Left colon (tissue), 2 donors: ENCODE data around the gene RPS6KL1. TPM values are rescaled to one million over a fixed set of nuclear protein-coding genes. Genes with fewer than 3 reads are reported as not detected.

ENCODE experiments used
- ATAC-seq: fragments of 200-7000 bp; cut with Tn5 transposase; one replicate; pipeline ENCODE4 v1.9.1; 2020; ENCODE audit warnings: mild to moderate bottlenecking, moderate library complexity
- DNase-seq, 2 donors: peaks; one replicate each; pipeline ENCODE4 v3.0.0-alpha.2; 2020
- intact Hi-C, 2 donors: fragments of 100-400 bp; cut with DNase I in 1 of 2; cut with micrococcal nuclease in 1 of 2; formaldehyde crosslinking; loops; one replicate each; pipeline versions ENCODE4 v1.11.2 to v1.14.0; 2022; cut with DNase I, micrococcal nuclease
- total RNA-seq, 2 donors: library from RNA; stranded (reverse); fragmentation: NEBNext Ultra II Directional; extraction: Animal tissue kit (Norgen Biotek cat#: 25700); gene quantifications; one replicate each; pipeline ENCODE4 v1.2.1, GENCODE V29; 2021
- donor health status: DM: no; HTN: no; CAD: no.
- donor health status: DM: yes; HTN: yes; CAD: no.

The RPS6KL1 gene
- total RNA-seq, 2 donors from 2014 or later: 9.7 to 13.3 TPM

DNA sequence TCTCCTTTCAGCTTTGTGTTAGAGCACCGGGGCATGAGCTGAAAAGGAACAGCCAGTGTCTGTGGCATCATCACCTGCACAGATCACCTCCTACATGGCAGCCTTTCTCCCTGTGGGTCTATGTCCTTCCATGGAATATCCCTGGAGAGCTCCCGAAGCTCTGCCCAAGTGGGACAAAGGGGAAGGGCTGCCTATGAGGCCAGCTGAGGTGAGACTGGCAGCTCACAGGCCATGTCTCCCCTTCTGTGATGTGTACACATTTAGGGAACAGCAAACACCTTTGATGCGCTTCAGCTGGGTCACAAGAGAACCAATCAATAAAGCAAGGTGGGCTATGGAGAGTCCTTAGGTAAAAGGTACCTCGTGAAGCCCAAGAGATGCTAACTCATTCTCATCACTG, 51.2 kb downstream of the RPS6KL1 start:
- intact Hi-C loops: no loop called here
- ATAC-seq: no peak
- no peak for DNase-seq

DNA sequence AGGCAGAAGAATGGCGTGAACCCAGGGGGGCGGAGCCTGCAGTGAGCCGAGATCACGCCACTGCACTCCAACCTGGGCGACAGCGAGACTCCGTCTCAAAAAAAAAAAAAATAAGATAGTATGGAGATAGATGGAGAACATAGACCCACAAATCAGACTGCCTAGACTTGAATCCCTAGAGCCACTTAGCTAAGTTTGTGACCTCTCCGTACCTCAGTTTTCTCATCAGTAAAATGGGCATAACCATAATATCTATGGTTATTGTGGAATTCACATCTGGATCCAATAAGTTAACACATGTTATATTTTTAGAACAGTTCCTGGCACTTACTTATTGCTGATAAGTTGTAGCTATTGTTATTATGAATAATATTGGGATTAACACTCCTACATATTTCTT, 54.3 kb downstream of the RPS6KL1 start:
- intact Hi-C loops: no loop called here
- DNase-seq (no peak), ATAC-seq (no peak)

DNA sequence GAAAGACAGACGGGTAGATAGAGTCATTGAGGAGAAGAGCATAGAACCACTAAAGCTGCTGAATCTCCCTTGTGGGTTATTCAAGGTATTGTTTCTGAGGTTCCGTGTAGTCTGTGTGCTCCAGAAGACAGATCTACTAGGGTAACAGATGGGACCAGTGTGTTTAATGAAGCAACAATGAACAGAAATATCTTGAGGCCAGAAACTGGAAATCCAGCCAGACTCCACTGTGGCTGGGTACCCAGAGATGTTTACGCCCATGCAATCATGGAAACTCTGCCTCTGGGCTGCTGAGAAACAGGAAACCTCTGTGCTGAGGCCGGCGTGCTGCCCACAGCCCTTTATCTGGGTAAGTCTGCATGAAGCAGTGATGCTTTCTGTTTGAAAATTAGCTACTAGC, 55.4 kb downstream of the RPS6KL1 start:
- intact Hi-C loops: no loop called here
- ATAC-seq: no peak
- DNase-seq: no peak

DNA sequence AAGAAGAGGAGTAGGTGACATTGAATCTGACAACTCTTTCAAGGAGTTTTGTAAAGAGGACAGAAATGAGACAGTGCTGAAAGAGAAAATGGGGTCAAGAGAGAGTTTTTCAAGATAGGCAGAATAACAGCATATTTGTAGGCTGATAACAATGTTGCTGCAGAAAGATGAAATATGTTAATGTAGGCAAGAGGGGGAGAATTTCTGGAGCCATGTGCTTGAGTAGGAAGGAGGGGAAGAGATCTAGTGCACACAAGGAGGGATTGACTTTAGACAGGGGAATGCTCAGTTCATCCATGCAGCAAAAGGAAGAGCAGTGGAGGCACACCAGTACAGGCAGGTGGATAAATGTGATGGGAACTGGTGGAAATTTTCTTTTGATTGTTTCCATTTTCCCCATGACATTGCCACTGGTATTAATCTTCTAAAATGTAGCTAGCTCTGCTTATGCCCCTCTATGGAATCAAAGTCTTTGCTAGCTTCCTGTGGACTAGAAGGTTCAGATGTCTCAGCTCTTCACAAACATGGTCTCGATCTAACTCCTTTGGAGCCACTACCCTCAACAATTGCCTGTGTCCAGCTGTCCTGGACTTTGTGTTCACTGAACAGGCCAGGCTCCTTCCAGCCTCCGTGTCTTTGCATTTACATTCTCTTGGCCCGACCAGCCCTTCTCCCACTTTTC, 56.2 kb downstream of the RPS6KL1 start:
- intact Hi-C loops: no loop called here
- ATAC-seq (no peak), DNase-seq (no peak)

DNA sequence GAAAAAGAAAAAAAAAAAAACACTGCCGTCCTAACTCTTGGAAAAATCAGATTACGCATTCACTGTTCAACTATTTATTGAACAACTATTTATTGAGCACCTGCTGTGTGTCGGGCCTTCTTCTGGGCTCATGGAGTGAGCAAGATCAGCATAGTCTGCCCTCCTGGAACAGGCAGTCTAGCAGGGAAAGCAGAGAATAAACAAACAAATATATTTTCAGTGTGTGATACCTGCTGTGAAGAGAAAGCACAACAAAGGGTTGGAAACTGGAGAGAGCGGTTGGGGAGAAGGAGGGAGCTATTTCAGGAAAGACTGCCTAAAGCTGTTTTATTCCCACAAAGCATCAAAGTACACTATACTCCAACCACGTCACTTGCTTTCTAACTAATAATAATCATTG, 57.9 kb downstream of the RPS6KL1 start:
- DNase-seq (no peak), ATAC-seq (no peak)
- intact Hi-C loops: no loop called here

DNA sequence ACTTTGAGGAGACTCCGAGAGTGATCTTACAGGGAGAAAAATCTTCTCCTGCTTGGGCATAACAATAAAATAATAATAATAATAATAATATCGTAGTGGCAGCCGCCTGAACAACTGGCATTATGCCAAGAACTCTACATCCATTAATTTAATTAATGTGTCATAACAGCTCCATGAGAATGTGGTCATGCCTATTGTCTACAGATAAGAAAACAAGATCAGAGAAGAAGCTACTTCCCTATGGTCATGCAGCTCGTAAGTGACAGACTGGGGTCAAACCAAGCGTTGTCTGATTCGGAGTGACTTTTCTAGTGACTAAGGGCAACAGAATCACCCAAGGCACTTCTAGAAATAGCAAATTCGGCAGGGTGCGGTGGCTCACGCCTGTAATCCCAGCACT, 58.9 kb downstream of the RPS6KL1 start:
- ATAC-seq: no peak
- intact Hi-C loops: loop anchor here (5.0 kb wide), 1 partner anchor 43 kb away; no protein-coding TSS in a partner anchor

DNA sequence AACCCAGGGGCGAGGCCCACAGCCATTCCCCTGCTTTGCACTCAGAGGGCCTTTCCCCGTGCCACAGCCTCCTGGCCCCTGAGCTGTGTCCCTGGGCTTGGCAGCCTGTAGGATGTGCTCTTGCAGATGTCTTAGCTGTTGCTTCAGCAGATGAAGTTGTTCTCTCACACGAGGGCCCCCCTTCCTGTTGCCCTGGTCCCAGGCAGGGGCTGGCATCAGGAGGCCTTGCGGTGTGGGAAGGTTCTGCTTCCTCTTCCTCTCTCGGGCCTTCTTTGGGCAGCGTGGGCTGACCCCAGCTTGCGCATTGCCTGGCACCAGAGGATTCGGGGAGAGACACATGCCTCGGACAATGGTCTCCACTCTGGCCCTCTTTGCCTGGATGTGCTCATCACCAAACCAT, 59.8 kb downstream of the RPS6KL1 start:
- ATAC-seq: no peak
- intact Hi-C loops: loop anchor here (5.0 kb wide), 1 partner anchor 44 kb away; no protein-coding TSS in a partner anchor

More for the DNA sequence above, 58.9 kb downstream of the RPS6KL1 start:
- DNase-seq: no peak

DNA sequence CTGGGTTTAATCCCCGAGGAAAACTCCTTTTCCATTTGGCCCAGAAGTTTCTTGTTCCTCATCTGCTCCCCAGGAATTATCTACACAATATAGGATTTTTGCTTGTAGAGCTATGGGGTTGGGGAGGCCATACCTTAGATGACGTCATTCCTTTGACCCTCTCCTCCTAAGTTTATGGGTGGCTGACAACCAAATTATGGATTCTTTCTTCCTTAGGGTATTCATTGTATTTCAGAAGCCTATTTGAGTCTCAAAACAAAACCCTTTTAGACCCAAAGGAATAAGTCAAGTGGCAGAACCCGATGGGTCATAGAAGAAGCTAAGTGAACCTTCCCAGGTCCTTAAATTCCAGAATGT, 61.3 kb downstream of the RPS6KL1 start:
- no peak for DNase-seq
- intact Hi-C loops: loop anchor here (5.0 kb wide), 1 partner anchor 46 kb away; no protein-coding TSS in a partner anchor
- no peak for ATAC-seq

More for the DNA sequence above, 59.8 kb downstream of the RPS6KL1 start:
- DNase-seq: no peak

DNA sequence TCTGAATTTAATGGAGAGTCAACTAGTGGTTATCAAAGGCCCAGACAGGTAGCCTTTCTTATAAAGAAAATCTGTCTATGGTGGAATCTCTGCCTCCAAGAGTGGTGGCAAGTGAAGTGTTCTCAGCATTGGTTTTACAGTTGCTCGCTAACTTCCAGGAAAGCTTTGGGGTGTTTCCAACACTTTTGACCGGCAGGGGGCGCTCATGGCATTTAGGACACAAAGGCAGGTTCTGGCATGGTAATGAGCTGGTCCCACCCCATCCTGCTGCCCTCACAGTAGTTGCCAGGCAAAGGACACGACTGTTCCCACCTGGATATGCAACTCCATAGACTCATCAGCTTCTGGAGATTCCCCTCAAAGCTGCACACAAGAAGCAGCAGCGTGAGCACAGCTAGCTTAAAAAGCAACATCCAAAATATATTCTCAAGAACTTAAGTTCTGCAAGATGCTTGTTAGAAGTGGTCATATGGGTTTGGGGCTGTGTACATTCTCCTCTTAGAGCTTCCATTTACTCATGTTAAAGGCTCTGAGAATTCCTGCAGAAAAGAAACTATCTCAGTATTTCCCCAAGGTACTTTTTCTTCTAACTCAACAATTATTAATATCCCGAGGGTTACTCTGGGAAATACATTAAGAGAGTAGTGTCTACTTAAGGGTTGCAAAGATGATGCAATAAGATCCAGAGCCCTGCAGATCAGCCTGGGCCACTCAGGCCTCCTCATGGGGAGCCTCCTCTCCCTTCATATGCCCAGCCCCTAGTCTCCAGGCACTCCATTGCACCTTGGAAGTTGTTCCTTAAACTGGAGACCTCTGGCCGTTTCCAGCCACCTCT, 61.9 kb downstream of the RPS6KL1 start:
- ATAC-seq (peak; percentile 91), DNase-seq (peak; percentile 78 to 97)
- intact Hi-C loops: loop anchor here (5.0 kb wide), 1 partner anchor 46 kb away; no protein-coding TSS in a partner anchor

DNA sequence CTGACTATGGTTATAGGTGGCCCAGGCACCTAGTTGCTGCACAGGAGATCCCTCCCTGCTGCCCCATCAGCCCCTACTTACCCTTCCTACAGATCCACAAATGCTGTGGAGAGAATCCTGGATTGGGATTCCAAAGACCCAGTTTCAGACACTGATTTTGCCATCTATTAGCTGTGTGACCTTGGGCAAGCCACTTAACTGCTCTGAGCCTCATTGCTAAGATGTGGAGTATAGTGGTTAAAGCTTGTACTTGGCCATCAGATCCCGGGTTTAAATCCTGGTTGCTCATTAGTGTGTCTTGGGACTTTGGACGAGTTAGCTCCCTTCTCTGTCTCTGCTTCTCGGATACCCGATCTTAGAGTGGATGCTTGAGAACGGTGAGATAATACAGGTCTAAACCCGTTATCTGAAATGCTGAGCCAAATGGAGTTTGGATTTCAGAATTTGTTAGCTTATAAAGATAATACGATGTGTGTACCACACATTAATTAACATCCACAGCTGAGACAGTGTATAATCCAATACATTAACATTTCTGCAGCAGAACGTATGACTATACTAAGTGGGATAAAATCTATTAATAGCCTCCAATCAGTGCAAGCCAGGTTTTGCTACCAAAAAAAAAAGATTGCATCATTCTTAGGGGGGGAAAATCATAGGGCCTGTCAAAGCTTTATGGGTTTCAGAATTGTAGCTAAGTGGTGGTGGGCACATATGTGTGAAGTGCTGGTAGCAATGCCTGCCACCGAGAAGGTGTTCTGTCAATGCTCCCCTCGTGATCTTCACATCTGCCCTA, 63.1 kb downstream of the RPS6KL1 start:
- intact Hi-C loops: loop anchor here (5.0 kb wide), 1 partner anchor 47 kb away; no protein-coding TSS in a partner anchor
- DNase-seq: no peak
- ATAC-seq: no peak

DNA sequence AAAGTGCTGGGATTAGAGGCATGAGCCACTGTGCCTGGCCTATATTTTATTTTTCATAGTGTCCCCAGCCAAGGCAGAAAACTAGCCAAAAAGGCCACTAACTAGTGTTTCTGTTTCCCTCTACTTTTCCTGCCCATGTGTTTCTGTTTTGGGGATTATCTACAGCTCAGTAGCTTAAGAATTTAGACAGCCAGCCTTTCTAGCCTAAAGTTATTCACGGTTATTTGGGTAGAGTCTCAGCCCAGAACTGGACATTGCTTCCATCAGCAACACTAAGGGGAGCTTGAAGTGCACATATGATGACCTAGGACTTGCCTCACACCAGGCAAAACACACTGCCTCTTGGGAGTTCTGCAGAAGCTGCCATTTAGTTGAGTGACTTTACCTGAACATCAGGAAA, 65.0 kb downstream of the RPS6KL1 start:
- ATAC-seq: no peak
- intact Hi-C loops: no loop called here

DNA sequence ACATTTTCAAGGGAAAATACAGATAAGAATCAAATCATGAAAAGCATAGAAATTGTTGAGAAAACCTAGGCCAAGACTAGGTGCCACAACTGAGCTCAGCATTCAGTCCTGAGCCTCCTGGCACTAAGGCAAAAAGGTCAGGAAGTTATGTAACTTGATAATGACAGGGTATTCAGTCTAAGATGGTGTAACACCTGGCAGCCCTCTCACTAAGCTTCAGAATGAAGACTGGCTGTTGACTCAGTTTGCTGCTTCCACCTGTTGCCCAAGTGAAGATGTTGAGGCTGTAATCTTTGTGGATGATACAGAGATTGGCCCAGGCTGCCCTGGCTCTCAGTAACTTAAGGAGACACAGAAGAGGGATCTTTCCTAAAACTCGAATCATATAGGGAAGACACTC, 66.7 kb downstream of the RPS6KL1 start:
- ATAC-seq: no peak
- intact Hi-C loops: no loop called here
- no peak for DNase-seq

More for the DNA sequence above, 65.0 kb downstream of the RPS6KL1 start:
- no peak for DNase-seq

DNA sequence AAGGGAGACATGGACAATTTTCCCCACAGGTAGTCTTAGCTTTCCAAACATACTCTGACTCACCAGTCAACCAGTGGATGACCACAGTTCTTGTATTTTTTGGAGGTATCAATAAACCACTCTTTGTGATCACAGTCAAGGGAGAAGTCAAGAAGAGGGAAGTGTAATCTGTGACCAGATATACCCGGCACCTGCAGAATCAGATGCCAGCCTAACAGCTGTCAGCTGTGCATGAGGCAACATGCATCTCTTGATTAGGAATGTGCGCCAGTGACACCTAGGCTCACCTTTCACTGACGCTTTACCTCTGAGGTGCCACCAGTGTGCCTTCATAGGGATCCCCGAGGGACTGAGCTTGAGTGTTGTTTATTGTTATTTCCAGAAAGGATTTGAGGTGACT, 67.1 kb downstream of the RPS6KL1 start:
- DNase-seq (no peak), ATAC-seq (no peak)
- intact Hi-C loops: no loop called here

DNA sequence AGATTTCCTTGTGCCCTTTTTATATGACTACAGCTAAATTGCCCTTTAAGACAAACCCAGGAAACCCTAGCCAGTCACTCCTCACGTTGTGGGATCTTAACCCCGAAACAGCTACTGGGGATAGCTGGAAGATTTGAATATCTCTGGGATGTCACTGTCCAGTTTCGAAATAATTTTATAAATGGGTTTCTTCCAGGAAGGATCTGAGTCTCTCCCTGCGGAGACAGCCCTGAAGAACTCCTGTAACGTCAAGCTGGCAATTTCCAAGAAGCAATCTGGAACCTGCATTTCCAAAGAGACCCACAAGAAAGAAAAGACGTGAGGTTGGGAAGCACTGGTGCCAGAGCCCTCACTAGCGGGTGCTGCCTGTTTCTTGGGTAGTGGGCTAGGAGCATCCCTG, 68.0 kb downstream of the RPS6KL1 start:
- intact Hi-C loops: no loop called here
- DNase-seq: no peak
- no peak for ATAC-seq

Other genes with a start within 250 kb of the RPS6KL1 start
- 10 to 100 TPM; 49.6 to 50.5 TPM for gene AREL1, start 210.2 kb downstream of the RPS6KL1 start, total RNA-seq
- 10 to 100 TPM; 32.9 to 34.3 TPM for gene FCF1, start 210.1 kb downstream of the RPS6KL1 start, total RNA-seq
- 10 to 100 TPM; 36.9 to 42.7 TPM for gene YLPM1, start 159.9 kb downstream of the RPS6KL1 start, total RNA-seq
- not detected for gene PROX2, start 47.1 kb downstream of the RPS6KL1 start, total RNA-seq
- gene DLST, start 41.3 kb downstream of the RPS6KL1 start, total RNA-seq: 100 to 1,000 TPM; 139 to 142 TPM
- gene PGF, start 32.3 kb upstream of the RPS6KL1 start, total RNA-seq: 1 to 10 TPM; 1.3 to 2.9 TPM
- 10 to 100 TPM; 36.5 to 48.1 TPM for gene EIF2B2, start 79.7 kb upstream of the RPS6KL1 start, total RNA-seq
- gene MLH3, start 128.2 kb upstream of the RPS6KL1 start, total RNA-seq: 10 to 100 TPM; 19.6 to 27.0 TPM
- 10 to 100 TPM; 14.8 to 20.3 TPM for gene ACYP1, start 140.8 kb upstream of the RPS6KL1 start, total RNA-seq
- 1 to 10 TPM; 3.9 to 4.8 TPM for gene ZC2HC1C, start 146.4 kb upstream of the RPS6KL1 start, total RNA-seq
- gene NEK9, start 203.8 kb upstream of the RPS6KL1 start, total RNA-seq: 10 to 100 TPM; 44.8 to 47.6 TPM